Measurements from ENCODE around the gene PRR35.

The PRR35 gene

GRCh38 chr16:527015-527903 lies 32.9 kb upstream of the PRR35 start, which contains the start of gene CAPN15:
TSS of gene CAPN15 (plus strand) at chr16:527712. CDS start at chr16:546839, 19,127 bp downstream.
- DNase-seq (ENCODE audit: low read depth, low spot score) = peak; percentile 88
- peak within 1 kb of the TSS; percentile 72 for H3K4me3 ChIP-seq (ENCODE audit: low read depth, low read length)
- no peak for TF ChIP-seq CTCF (IDR thresholded peaks at IDR 0.05; ENCODE audit: low read depth, low read length)
- in situ Hi-C loops (cut with HindIII; ENCODE audit: low sequenced_read_pairs) = no loop called here

- peak; percentile 37 for DNase-seq (ENCODE audit: low read depth, low spot score)
- no peak for TF ChIP-seq CTCF (IDR thresholded peaks at IDR 0.05; ENCODE audit: low read depth, low read length)
- in situ Hi-C loops (cut with HindIII; ENCODE audit: low sequenced_read_pairs) = no loop called here
- H3K4me3 ChIP-seq (ENCODE audit: low read depth, low read length) = peak overlapping the region; percentile 72
Measured at GRCh38 chr16:528111-529011, 31.8 kb upstream of the PRR35 start.

GRCh38 chr16:529012-529575 lies 31.1 kb upstream of the PRR35 start:
- H3K4me3 ChIP-seq (ENCODE audit: low read depth, low read length) = peak overlapping the region; percentile 72
- in situ Hi-C loops (cut with HindIII; ENCODE audit: low sequenced_read_pairs) = no loop called here
- no peak for DNase-seq (ENCODE audit: low read depth, low spot score)
- TF ChIP-seq CTCF (IDR thresholded peaks at IDR 0.05; ENCODE audit: low read depth, low read length) = no peak

GRCh38 chr16:530111-530817 lies 29.9 kb upstream of the PRR35 start:
- no peak overlapping the region for H3K4me3 ChIP-seq (ENCODE audit: low read depth, low read length)
- in situ Hi-C loops (cut with HindIII; ENCODE audit: low sequenced_read_pairs) = no loop called here
- TF ChIP-seq CTCF (IDR thresholded peaks at IDR 0.05; ENCODE audit: low read depth, low read length) = no peak
- no peak for DNase-seq (ENCODE audit: low read depth, low spot score)

- H3K4me3 ChIP-seq (ENCODE audit: low read depth, low read length) = no peak overlapping the region
- no peak for DNase-seq (ENCODE audit: low read depth, low spot score)
- no peak for TF ChIP-seq CTCF (IDR thresholded peaks at IDR 0.05; ENCODE audit: low read depth, low read length)
- in situ Hi-C loops (cut with HindIII; ENCODE audit: low sequenced_read_pairs) = no loop called here
Measured at GRCh38 chr16:531494-532125, 28.6 kb upstream of the PRR35 start.
